ENCODE data around the gene ERN1.
A peak's percentile ranks its signal among the peaks of the same experiment; 100 is the strongest.

ERN1 gene

DNA sequence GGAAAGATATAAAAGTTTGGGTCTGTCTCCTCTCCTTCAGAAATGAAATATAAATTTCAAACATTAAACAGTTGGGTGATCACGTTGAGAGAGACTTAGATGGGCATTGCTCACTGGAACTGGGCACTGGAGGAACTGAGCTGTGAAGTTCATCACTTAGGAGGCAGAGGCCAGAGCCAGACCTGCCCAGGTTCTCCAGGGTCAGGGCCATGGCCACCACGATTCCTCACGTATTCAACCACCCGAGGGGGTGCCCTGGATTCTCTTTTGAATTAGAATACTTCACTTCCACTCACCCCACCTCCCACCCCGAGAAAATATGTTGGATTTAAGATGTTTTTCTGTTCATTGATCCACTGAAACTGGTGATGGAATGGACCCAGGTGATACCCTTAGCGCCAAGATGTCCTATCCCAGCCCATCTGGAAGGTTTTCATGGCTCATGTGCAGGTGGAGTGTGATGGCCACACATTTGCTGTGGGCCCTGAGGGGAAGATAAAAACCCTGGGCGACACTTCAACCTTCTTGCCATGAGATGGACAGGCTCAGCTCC, 125.7 kb downstream of the ERN1 start:
- no peak for DNase-seq (ENCODE audit: low read depth in 2 of 2)

DNA sequence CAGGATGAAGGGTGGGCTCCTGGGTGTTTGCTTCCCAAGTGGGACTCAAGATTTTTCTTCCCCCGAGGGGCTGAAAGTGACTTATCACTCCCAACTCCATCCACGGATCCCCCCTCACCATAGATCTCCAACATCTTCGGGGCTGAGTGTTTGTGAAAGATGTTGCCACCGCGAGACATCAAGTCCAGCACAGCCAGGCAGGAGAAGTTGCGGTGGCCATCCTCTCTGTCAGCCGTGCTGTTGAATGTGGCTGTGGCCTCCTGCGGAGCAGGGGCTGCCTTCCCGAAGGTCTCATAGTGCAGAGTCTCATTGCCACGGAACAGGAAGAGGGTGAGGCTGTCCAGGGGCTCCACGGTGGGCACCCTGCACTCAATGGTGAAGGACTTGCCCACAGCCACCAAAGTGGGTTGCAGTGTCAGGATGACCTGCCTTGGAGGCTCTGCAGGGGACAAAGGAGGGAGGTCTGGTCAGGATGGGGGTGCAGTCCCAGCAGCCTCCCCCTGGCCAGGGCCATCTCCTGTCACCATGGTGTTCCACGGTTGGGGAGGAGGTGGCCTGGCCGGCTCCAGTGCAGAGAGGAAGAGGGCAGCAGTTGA, 126.3 kb downstream of the ERN1 start:
- DNase-seq (ENCODE audit: low read depth in 2 of 2), result no peak

DNA sequence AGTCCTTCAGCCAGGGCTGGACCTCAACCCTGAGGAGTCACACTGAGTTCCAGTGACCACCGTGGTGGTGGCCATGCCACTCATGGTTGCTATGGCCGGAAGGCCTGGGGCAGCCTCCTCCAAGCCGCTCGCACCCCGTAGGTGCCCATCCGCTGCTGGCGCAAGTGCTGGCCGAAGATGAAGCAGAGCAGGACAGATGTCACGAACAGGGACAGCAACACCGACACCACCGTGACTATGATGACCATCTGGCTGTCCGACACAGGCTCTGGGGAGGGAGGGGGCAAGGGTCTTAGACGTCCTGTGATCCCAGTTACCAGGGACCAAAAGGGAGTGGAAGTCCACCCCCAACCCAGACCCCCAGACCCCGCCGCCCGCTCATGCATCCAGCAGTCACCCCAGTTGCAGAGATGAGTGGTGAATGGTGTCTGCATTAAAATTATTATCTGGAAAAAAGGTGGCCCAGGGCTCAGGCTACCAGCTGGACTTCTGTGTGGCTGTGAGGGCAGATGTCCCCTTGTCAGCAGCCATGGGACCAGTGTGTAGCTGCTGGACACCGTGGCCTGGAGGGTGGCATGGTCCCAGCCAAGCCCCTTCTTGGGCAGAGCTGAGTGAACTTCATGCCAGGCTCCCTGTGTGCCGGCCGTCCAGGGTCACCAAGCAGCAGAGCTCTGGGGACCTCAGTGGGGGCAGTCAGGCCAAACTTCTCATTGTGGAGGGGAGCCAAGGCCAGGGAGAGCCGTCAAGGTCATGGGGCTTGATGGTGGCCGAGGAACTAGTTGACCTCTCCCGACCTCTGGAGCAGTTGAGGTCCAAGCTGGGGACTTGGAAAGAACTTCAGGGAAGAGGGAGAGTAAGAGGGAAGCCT, 127.1 kb downstream of the ERN1 start:
- no peak for DNase-seq (ENCODE audit: low read depth in 2 of 2)

DNA sequence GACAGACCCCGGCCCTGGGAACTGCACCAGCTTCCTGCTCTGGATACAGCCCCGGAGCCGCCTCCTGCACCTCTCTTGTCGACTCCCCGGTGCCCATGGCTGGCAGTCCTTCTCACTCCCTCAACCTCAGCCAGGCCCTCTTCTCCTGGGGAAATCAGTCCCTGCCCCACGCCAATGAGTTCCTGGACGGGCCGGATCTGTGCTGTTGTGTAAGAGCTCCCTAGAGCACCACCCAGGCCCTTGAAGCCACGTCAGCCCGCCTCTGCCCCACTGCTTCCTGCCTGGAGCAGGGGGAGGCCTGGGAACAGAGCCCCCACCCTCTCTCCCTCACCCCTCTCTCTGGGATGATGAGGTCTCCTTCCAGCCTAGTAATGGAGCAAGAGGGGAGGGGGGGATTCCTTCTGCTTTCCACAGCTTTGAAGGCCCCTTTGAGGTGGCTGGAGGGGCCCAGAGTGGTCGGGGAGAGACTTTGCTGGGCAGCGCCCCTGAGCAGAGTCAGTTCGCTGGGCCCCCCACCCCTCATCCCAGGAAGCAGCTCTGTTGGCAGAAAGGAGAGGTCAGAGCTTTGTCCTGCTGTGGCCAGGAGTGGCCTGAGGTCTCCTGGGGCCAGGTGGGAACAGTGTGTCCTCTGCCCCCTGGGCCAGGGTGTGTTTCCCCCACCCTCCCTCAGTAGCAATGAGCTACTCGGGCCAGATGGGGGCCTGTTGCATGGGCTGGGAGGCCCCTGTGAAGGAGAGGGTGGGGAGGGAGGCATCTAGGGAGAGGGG, 128.0 kb downstream of the ERN1 start:
- no peak for DNase-seq (ENCODE audit: low read depth in 2 of 2)

DNA sequence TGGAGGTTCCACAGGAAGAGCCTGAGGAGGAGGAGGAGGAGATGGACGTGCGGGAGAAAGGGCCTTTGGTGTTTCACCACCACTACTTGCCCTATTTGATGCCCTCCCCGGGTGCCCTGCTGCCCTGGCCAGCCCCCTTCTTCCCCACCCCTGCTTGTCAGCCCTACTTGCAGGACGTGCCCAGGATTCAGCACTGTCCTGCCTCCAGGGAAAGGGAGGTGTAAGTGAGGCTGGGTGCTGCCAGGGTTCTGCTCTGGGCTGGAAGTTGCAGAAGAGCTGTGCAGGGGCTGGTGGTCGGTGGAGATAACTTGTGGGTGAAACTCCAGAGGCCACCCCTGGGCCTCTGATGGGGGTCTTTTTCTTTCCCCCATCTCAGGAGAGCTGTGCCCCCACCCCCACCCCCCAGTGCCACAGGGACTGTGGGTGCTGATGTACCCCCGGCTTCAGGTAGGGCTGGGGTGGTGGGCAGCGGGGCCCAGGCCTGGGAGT, 128.8 kb downstream of the ERN1 start:
- DNase-seq (ENCODE audit: low read depth in 2 of 2), result no peak

DNA sequence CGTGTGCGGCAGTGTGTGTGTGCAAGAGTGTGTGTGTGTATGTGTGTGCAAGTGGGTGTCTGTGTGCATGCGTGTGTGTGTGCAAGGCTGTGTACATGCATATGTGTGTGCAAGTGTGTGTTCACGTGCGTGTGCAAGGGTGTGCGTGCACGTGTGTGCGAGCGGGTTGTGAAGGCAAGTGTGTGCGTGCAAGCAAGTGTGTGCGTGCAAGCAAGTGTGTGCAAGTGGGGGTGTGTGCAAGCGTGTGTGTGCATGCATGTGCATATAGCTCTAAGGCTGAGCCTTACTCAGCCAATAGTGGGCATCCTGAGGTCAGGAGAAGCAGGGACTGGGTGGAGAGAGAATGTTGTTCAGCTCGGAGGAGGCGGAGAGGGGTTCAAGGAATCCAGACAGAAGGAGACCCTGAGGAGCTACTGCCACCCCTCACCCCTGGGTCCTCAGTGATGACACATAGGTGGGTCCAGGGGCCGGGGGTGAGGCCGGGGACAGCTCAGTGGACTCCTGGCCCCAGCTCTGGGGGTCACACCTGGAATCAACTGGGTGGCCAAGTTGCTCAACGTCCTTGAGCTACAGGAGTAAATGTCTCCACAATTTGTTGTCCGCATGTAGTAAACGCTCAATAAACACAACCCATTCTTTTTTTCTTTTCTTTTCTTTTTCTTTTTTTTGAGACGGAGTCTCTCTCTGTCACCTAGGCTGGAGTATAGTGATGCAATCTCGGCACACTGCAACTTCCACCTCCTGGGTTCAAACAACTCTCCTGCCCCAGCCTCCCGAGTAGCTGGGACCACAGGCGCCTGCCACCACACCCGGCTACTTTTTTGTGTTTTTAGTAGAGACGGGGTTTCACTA, 130.0 kb downstream of the ERN1 start:
- DNase-seq (ENCODE audit: low read depth in 2 of 2), result no peak

DNA sequence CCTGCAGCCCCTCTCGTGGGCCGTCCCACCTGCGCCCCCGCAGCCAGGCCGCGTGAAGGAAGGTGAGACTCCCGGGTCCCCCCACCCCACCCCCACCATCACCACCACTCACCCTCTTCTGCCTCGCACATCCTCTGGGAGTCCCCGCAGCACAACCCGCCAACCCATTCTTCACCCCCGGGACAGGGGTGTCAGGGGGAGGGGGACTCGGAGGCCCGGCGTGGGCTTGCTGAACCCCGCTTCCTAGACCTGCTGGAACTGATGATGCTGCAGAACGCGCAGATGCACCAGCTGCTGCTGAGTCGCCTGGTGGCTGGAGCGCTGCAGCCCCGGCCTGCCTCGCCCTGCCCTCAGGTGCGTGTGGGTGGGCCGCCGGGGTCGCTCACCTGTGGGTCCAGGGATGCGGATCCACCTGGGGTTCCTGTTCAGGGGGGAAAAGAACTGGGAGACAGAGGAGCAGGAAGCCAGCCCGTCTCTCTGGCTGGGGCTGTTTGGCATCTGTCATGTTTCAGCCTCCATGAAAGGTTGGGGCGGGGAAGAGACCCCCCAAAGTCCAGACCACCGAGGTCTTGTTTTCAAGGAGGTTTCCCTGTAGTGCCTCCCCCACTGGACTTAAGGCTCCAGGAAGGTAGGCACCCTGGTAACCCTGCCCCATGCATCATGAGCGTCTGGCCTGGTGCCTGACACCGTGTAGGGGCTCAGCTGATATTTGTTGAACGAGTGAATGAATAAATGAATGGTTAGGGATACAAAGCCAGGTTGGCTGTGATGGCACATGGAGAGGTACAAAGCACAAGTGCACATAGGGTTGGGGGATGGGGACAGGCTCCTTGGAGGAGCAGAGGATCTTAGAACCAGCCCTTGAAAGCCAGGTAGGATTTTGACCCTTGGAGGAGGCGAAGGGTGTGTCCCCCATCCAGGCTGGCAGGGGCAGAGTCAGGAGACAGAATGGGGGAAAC, 130.9 kb downstream of the ERN1 start:
- no peak for DNase-seq (ENCODE audit: low read depth in 2 of 2)

DNA sequence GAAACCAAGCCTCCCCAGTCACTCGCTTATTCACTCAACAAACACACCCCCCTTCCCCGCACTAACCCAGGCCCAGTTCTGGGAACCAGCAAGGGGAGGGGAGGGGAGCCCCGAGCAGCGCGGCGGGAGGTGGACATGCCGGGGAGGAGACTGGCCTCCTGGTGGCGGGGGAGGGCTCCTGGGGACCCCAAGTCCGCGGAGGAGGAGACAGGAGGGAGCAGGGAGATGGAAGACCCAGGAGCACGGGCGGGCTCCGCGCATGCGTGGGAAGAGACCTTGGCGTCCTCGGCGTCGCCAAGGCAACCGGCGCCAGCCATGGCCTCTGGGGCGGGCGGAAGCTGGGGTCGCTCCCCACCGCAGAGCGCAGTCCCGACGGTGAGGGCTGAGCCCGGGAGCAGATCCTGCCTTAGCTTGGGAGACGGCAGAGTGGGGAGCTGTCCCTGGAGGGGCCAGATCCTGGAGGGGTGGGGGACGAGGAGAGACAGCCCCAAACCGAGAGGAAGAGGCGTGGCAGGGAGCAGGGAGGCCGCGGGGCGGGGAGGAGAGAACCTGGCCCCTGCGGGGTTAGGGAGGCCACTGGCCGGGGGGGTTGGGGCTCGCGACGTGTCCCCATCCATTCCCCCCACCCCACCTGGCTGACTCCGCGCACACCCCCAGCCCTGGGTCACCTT, 131.8 kb downstream of the ERN1 start, which contains the start of gene PRR29:
Gene PRR29 (plus strand): TSS at position 302 of the 671 bp plus-strand sequence. CDS start 14 bp downstream, at position 316.
- peak; percentile 53 to 58 for DNase-seq (ENCODE audit: low read depth in 2 of 2)

DNA sequence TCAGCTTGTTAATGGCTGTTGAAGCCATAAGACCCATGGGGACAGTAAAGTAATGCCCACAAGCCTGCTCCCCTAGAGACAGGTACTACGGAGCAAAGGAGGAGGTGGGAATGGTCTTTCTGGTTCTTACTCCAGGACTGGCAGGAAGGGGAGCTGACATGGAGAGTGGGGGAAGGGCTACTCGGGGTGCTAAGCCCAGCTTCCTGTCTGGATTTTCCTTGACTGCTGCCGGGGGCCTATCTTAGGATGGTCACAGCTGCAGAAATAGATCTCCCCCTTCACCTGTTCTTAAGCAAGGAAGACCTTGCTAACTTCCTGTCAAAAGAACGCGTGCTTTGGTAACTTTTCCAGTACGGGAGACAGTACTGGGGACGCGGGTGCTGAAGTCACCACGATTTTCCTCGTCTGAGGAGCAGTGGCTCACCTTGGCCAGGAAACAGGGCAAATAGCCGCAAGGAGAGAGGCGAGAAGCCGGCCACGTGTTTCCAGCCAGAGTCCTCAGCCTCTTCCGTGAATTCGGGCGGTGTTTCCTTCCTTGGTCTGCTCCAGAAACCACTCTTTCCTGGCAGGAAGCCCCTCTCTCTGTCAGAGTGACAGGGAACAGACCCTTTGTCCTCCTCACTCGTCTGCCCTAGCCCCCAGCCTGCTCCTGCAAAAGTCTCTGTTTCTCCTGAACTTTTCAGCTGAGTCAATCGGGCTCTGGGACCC, 132.4 kb downstream of the ERN1 start:
- no peak for DNase-seq (ENCODE audit: low read depth in 2 of 2)

DNA sequence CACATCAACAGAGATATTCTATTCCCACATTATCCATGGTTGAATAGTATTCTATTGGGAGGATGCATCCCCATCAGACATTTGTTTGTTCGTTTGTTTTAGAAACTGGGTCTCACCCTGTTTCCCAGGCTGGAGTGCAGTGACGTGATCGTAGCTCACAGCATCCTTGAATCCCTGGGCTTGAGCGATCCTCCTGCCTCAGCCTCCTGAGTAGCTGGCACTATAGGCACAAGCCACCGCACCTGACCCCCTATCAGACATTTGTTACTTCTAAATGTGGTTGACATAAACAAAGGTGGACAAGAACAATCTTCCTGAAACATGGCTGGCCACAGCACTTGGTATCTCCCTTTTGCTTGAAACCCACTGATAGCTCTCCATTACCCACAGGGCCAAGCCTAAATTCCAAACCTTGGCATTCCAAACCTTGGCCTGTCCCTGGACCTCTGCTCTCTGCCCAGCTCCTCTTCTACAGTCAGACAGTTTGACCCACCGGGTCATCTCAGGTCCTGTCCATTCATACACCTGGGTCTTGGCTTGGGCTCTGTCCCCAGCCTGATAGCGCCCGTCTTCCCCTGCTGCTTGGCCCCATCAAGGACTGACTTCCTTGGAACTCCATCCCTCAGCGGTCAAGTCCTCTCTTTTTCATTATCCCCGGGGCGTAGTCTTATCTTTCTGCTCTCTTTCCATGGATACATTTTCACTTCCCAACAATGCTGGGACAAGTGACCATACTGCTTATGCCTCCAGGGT, 133.3 kb downstream of the ERN1 start:
- no peak for DNase-seq (ENCODE audit: low read depth in 2 of 2)

DNA sequence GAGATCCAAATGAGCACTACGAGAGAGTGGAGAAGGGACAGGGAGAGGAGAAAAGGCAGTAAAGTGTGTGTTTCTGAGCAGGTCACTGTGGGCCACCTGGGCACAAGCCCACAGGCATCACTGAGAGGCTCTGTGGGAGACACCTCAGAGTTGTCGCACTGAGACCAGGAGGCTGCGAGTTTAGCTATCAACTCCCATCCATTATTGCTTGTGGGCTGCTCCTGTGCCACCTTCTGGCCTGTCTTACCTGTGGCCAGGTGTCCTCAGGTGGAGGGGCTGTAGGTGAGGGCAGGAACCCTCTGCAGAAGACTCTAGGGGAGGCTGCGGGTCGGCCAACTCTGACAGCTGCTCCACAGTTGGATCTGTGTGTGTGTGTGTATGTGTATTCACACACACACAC, 134.3 kb downstream of the ERN1 start:
- DNase-seq (ENCODE audit: low read depth in 2 of 2), result no peak

DNA sequence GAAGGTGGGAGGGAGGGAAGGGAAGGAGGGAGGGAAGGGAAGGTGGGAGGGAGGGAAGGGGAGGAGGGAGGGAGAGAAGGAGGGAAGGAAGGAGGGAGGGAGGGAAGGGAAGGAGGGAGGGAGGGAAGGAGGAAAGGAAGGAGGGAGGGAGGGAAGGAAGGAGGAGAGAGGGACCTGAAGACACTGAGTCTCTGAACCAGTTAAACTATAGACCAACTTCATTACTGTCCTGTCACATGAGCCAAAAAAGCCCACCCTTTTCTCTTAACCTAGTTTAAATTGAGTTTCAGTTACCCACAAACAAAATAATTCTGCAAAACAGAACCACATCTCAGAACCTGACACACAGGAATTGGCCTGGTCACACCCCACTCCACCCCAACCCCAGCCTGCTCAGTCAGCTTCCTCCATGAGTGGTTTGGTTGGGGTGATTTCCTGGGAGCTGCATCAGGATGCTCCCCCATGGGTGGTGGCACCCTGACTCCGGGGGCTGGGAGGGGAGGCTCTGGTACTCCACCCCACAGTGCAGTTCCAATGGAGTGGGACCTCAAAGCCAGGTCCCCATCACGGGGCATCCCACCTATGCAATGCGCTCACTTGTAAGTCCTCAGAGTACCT, 136.5 kb downstream of the ERN1 start:
- no peak for DNase-seq (ENCODE audit: low read depth in 2 of 2)

DNA sequence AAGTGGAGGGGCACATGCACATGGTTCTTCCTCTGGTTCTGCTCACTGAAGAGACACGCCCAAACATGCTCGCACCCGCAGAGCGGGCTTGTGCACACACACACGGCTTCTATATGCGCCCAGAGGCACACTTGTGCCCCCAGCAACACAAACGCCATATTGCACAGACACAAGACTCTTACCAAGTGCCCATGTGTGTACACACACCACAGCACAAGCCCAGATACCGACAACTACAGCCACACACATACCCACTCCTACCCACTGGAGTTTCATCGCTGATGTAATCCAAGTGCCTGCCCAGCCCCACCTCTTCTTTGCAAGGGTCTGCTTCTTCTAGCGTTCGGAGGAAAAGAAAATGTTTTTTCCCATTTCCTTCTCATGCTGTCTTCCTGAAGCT, 138.3 kb downstream of the ERN1 start:
- DNase-seq (ENCODE audit: low read depth in 2 of 2), result no peak

DNA sequence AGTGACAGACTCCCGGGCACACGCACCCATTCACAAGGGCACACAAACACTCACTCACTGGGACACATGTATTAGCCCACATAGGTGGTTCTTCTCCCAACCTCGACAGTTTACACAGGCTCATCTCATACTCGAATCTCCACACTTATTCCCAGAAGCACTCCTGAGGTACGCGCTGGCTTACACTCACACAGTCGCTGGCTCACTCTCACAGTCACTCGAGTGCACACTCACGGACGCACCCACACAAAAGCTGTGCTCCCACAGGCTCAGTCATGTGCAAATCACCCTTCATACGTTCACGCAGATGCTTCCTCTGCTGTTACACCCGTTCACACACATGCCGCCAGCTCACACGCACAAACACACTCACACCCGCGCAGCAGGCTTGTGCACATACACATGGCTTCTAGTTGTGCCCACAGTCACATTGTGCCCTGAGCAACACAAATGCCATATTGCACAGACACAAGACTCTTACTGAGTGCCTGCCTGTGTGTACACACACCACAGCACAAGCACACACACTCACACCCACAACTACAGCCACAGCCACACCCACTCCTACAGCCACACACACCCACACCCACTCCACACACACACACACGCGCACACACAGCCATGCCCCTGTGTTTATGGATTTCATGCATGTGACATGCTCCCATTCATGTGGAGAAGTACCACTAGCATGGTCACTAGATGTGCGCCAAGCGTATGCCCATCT, 140.2 kb downstream of the ERN1 start:
- no peak for DNase-seq (ENCODE audit: low read depth in 2 of 2)
